GM19351 (cell line): ENCODE results near the gene LARP4B.

ENCODE experiments used
- ATAC-seq: cut with Tn5 transposase; IDR thresholded peaks from one replicate; pipeline ENCODE4 v1.9.1; 2021; ENCODE audit warnings: mild to moderate bottlenecking, moderate library complexity; ENCODE audit not compliant: unreplicated experiment

The LARP4B gene

GRCh38 chr10:789831-790701, 141.4 kb downstream of the LARP4B start:
- no peak for ATAC-seq

- no peak for ATAC-seq
These were observed 142.4 kb downstream of the LARP4B start for GRCh38 chr10:788796-789748.

GRCh38 chr10:787933-788651, 143.4 kb downstream of the LARP4B start:
- ATAC-seq, result no peak

- ATAC-seq, result no peak
These were observed 144.7 kb downstream of the LARP4B start for GRCh38 chr10:786633-787474.

- no peak for ATAC-seq
These were observed 145.7 kb downstream of the LARP4B start for GRCh38 chr10:785861-786214.

GRCh38 chr10:785089-785860, 146.2 kb downstream of the LARP4B start:
- ATAC-seq, result no peak

- ATAC-seq, result no peak
These were observed 147.0 kb downstream of the LARP4B start for GRCh38 chr10:784403-785088.

GRCh38 chr10:782751-783648, 148.5 kb downstream of the LARP4B start:
- ATAC-seq, result no peak

GRCh38 chr10:780536-781524, 150.7 kb downstream of the LARP4B start:
- no peak for ATAC-seq

- no peak for ATAC-seq
These were observed 152.7 kb downstream of the LARP4B start for GRCh38 chr10:778626-779330.

GRCh38 chr10:777913-778479, 153.5 kb downstream of the LARP4B start:
- ATAC-seq, result no peak

- ATAC-seq, result no peak
These were observed 154.7 kb downstream of the LARP4B start for GRCh38 chr10:776772-777171.

- no peak for ATAC-seq
These were observed 156.0 kb downstream of the LARP4B start for GRCh38 chr10:775245-776075.

GRCh38 chr10:774661-775244, 156.8 kb downstream of the LARP4B start:
- ATAC-seq, result no peak
